ENCODE measurements around the gene NDUFA13. TPM values are rescaled to one million over a fixed set of nuclear protein-coding genes. Genes with fewer than 3 reads are reported as not detected.
"Not testable (repeated sequence)": the region's sequence is repeated elsewhere in the genome, so short reads cannot be mapped to it uniquely, and the experiment has no call there.

NDUFA13 gene
- 118 and 130 TPM in 2 replicates for total RNA-seq (2014; rRNA removed; shearing (Covaris generic))

GRCh38 chr19:19515642-19516519, at the start of gene NDUFA13:
TSS of gene NDUFA13 (plus strand) at chr19:19516225. CDS start at chr19:19516239, 14 bp downstream.
- Histone ChIP-seq H3K27ac (peak within 1 kb of the TSS; percentile 63), H3K36me3 (peaks cover 15% of the 10 kb centered on the region), H3K4me1 (replicated peaks) (peaks cover 7% of the 10 kb centered on the region), H3K27me3 (replicated peaks) (no peaks in the 10 kb centered on the region), H3K4me3 (peak within 1 kb of the TSS; percentile 54), H3K9me3 (replicated peaks) (peaks cover 6% of the 10 kb centered on the region)
- peak; percentile 92 to 93 for DNase-seq (ENCODE audit: low read depth in 1 of 2, low spot score in 2 of 2)

DNA sequence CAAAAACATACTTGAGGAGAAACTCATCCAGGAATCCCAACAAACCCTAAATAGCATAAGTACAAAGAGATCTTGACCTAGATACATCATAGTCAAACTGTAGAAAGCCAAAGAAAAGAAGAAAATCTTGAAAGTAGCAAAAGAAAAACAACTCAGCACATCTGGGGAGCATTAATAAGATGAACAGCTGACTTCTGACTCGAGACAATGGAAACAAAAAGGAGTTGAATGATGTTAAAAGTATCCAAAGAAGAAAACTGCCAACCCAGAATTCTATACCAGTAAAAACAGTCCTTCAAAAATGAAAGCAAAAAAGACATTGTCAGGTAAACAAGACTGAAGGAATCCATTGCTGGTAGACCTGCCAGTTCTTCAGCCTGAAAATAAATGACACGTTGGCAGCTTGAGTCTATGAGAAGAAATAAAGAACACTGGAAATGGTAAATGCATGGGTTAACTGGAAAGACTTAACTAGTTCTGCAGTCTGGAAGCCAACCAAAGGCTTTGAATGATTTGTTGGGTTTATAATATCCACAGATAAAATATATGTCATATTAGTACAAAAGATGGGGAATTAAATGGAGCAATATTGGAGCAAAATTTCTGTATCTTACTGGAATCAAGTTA, 47.5 kb upstream of the NDUFA13 start:
- peaks cover 69% of the 10 kb centered on the region for H3K36me3 ChIP-seq
- H3K27ac ChIP-seq, result no peak overlapping the region
- no peak overlapping the region for H3K4me3 ChIP-seq
- H3K4me1 ChIP-seq (replicated peaks), result no peaks in the 10 kb centered on the region
- peaks cover 20% of the 10 kb centered on the region for H3K9me3 ChIP-seq (replicated peaks)
- H3K27me3 ChIP-seq (replicated peaks), result no peaks in the 10 kb centered on the region
- DNase-seq (ENCODE audit: low read depth in 1 of 2, low spot score in 2 of 2), result peak in 1 of 2 experiments; percentile 18

DNA sequence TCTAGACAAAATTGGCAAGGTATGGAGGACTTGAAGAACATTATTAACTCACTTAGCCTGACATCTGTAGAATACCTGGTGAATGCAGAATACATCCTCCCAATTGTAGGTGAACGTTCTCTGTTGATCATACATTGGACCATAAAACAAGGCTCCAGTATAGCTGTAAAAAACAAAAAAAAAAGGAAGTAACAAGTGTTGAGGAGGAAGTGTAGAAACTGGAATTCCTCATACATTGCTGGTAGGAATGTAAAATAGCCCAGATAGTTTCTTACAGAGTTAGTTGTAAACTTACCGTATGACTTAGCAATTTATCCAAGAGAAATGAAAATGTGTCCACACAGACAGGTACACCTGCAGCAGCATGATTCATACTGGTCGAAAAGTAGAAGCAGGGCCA, 45.4 kb upstream of the NDUFA13 start:
- Histone ChIP-seq H3K9me3 (replicated peaks) (peaks cover 20% of the 10 kb centered on the region), H3K4me3 (no peak overlapping the region), H3K36me3 (peaks cover 62% of the 10 kb centered on the region), H3K27ac (no peak overlapping the region), H3K27me3 (replicated peaks) (no peaks in the 10 kb centered on the region), H3K4me1 (replicated peaks) (no peaks in the 10 kb centered on the region)
- DNase-seq (ENCODE audit: low read depth in 1 of 2, low spot score in 2 of 2), result no peak

- peaks cover 20% of the 10 kb centered on the region for H3K9me3 ChIP-seq (replicated peaks)
- H3K27me3 ChIP-seq (replicated peaks), result no peaks in the 10 kb centered on the region
- H3K27ac ChIP-seq, result no peak overlapping the region
- DNase-seq (ENCODE audit: low read depth in 1 of 2, low spot score in 2 of 2), result no peak
- peaks cover 55% of the 10 kb centered on the region for H3K36me3 ChIP-seq
- no peaks in the 10 kb centered on the region for H3K4me1 ChIP-seq (replicated peaks)
- H3K4me3 ChIP-seq, result no peak overlapping the region
Measured at GRCh38 chr19:19471682-19472081, 44.3 kb upstream of the NDUFA13 start.

- Histone ChIP-seq H3K9me3 (replicated peaks) (peaks cover 18% of the 10 kb centered on the region), H3K36me3 (peaks cover 50% of the 10 kb centered on the region)
- DNase-seq (ENCODE audit: low read depth in 1 of 2, low spot score in 2 of 2); H3K27me3 ChIP-seq (replicated peaks); H3K4me1 ChIP-seq (replicated peaks); H3K27ac ChIP-seq; H3K4me3 ChIP-seq: not testable (repeated sequence)
Measured at GRCh38 chr19:19472106-19472505, 43.9 kb upstream of the NDUFA13 start.

GRCh38 chr19:19475015-19475765, 40.8 kb upstream of the NDUFA13 start:
- no peaks in the 10 kb centered on the region for H3K4me1 ChIP-seq (replicated peaks)
- H3K27ac ChIP-seq, result no peak overlapping the region
- H3K27me3 ChIP-seq (replicated peaks), result no peaks in the 10 kb centered on the region
- H3K4me3 ChIP-seq, result no peak overlapping the region
- H3K9me3 ChIP-seq (replicated peaks), result 0 out of 2 replicates have a peak, but pooled peaks cover 3% of the 10 kb centered on the region
- no peak for DNase-seq (ENCODE audit: low read depth in 1 of 2, low spot score in 2 of 2)
- peaks cover 28% of the 10 kb centered on the region for H3K36me3 ChIP-seq

- Histone ChIP-seq H3K4me3 (no peak overlapping the region), H3K27me3 (replicated peaks) (no peaks in the 10 kb centered on the region), H3K27ac (no peak overlapping the region), H3K36me3 (peaks cover 32% of the 10 kb centered on the region), H3K9me3 (replicated peaks) (no peaks in the 10 kb centered on the region), H3K4me1 (replicated peaks) (no peaks in the 10 kb centered on the region)
- DNase-seq (ENCODE audit: low read depth in 1 of 2, low spot score in 2 of 2), result no peak
Measured at GRCh38 chr19:19475849-19476828, 39.9 kb upstream of the NDUFA13 start.

GRCh38 chr19:19477705-19478383, 38.2 kb upstream of the NDUFA13 start:
- no peaks in the 10 kb centered on the region for H3K4me1 ChIP-seq (replicated peaks)
- no peak overlapping the region for H3K27ac ChIP-seq
- no peak overlapping the region for H3K4me3 ChIP-seq
- H3K36me3 ChIP-seq, result peaks cover 38% of the 10 kb centered on the region
- no peak for DNase-seq (ENCODE audit: low read depth in 1 of 2, low spot score in 2 of 2)
- no peaks in the 10 kb centered on the region for H3K27me3 ChIP-seq (replicated peaks)
- H3K9me3 ChIP-seq (replicated peaks), result no peaks in the 10 kb centered on the region

DNA sequence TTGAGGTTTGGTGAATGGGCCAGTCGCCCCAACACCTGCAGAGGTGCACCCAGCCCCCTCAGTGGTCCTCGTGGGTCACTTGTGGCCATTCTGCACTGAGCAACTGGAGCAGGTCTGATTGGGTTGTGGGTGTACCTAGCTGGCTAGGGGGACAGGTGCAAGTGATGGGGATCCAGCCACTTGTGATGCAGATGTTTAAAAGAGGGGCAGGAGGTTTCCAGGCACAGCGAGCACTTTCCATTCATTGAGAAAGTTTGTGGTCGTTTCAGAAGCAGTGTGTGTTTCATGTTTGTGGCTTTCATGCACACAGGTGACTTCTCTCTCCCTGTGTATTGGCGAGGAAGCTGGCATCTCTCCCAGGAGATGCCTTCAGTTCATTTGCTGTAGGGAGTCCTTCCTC, 35.3 kb upstream of the NDUFA13 start:
- no peak for DNase-seq (ENCODE audit: low read depth in 1 of 2, low spot score in 2 of 2)
- Histone ChIP-seq H3K4me3 (no peak overlapping the region), H3K27me3 (replicated peaks) (no peaks in the 10 kb centered on the region), H3K9me3 (replicated peaks) (no peaks in the 10 kb centered on the region), H3K4me1 (replicated peaks) (no peaks in the 10 kb centered on the region), H3K27ac (no peak overlapping the region), H3K36me3 (peaks cover 27% of the 10 kb centered on the region)

DNA sequence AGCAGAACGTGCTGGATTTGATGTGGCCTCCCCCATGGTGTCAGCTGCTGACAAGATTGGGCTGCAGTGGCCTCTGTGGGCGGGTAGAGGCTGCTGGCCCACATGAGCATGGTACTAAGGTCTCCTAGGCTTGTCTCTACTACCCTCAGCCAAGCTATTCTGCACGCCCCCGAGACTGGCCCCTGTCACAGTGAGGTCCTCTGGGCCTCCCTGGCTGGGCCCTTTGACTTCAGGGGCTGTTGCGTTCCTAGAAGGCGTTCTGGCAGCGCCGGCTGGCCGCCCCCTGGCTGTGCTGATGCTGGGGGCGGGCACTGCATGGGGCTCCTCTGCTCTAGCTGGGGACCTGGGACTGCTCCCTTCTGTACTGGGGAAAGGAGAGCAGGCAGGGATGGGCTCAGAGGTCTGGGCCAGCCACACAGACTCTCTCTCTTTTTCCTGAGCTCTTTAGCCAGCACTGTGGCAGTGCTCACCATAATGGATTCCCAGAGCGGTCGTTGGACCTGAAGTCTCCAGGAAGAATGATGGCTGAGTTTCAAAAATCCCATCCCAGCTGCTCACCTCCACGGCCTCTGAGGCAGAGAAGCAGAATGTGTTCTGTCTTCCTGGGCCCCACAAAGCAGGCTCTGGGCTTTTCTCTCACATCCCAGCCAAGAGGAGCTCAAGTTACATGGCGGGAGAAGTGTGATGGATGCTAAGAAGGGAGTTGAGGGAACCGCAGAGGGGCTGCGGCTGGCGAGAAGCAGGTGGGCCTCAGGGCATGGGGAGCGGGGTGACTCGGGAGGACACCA, 33.0 kb upstream of the NDUFA13 start:
- DNase-seq (ENCODE audit: low read depth in 1 of 2, low spot score in 2 of 2), result no peak
- Histone ChIP-seq H3K27ac (no peak overlapping the region), H3K4me3 (no peak overlapping the region), H3K36me3 (peaks cover 24% of the 10 kb centered on the region), H3K27me3 (replicated peaks) (no peaks in the 10 kb centered on the region), H3K9me3 (replicated peaks) (no peaks in the 10 kb centered on the region), H3K4me1 (replicated peaks) (no peaks in the 10 kb centered on the region)

DNA sequence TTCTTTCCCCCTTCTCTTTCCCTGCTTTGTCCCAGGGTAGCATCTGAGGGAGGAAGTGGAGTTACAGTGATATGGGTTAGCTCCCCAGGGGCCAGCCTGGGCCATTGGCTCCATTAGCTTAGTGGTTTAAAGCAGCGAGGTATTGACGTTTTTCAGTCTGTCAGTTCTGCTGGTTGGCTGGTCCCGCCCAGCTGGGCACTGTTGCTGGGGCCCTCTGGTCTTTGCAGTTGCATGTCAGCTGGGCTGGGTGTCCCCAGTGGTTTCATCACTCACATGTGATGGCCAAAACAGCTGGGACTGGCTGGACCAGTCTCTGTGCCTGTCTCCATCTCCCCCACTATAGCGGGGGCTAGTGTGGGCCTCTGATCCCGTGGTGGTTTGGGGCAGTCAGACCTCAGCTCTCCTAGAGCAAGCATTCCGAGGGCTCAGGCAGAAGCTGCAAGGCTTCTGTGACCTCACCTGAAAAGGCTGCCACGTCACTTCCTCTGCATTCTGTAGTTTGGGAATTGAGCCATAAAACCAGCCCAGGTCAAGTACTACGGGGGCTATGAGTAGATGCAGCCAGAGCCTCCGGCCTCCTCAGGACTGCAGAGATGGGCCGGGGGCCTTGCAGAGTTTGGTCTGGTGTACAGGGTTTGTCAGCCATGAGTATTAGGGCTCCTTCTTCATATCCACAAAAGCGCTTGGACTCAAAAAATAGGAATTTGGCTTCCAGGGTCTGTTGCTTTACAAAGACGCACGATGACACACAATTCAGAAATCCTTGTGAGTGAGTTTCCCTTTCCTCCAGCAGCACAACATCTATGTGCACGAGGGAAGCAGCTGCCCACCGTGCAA, 30.6 kb upstream of the NDUFA13 start:
- Histone ChIP-seq H3K4me3 (no peak overlapping the region), H3K9me3 (replicated peaks) (no peaks in the 10 kb centered on the region), H3K27ac (no peak overlapping the region), H3K27me3 (replicated peaks) (no peaks in the 10 kb centered on the region), H3K36me3 (peaks cover 22% of the 10 kb centered on the region), H3K4me1 (replicated peaks) (peaks cover 14% of the 10 kb centered on the region)
- no peak for DNase-seq (ENCODE audit: low read depth in 1 of 2, low spot score in 2 of 2)

Data from SJSA1 (cell line).